Fibroblast of lung (primary cell): ENCODE data around the gene MAPK8IP3. TPM values are rescaled to one million over a fixed set of nuclear protein-coding genes. Genes with fewer than 3 reads are reported as not detected.

Experiments used
- DNase-seq, 2 donors: peaks; one replicate each; pipeline versions ENCODE4 v3.0.0 to v3.0.0-alpha.2; 2010; ENCODE audit warnings: low read depth in 2 of 2
- H2AFZ ChIP-seq: 2 replicates; pipeline ENCODE4 v1.5.1; 2012; ENCODE audit warnings: low read length, control low read depth, inconsistent platforms
- H3K27ac ChIP-seq: 2 replicates; pipeline ENCODE4 v1.5.1; 2011; ENCODE audit warnings: low read length, control low read depth; ENCODE audit not compliant: insufficient read depth
- H3K27me3 ChIP-seq: 2 replicates; pipeline ENCODE4 v1.5.1; 2011; ENCODE audit warnings: mild to moderate bottlenecking, low read length; ENCODE audit not compliant: control insufficient read depth, insufficient read depth
- H3K36me3 ChIP-seq: 2 replicates; pipeline ENCODE4 v1.5.1; 2011; ENCODE audit warnings: low read length; ENCODE audit not compliant: control insufficient read depth, insufficient read depth
- H3K4me1 ChIP-seq: 2 replicates; pipeline ENCODE4 v1.5.1; 2011; ENCODE audit warnings: low read length; ENCODE audit not compliant: control insufficient read depth, insufficient read depth; ENCODE audit errors: extremely low read depth
- H3K4me2 ChIP-seq: 2 replicates; pipeline ENCODE4 v1.5.1; 2011; ENCODE audit warnings: low read length, control low read depth; ENCODE audit not compliant: insufficient read depth; ENCODE audit errors: extremely low read depth
- H3K4me3 ChIP-seq, 4 experiments: fragments of 200-600 bp in 1 of 4; sonication (generic) in 1 of 4; replicated peaks in 1 of 4; 2 replicates each; pipeline ENCODE4 v1.5.1; 2011 to 2016; ENCODE audit warnings: low read length in 4 of 4, low read depth in 3 of 4, mild to moderate bottlenecking in 3 of 4, control low read depth in 2 of 4, inconsistent platforms in 1 of 4, mixed read lengths in 1 of 4; ENCODE audit not compliant: insufficient read depth in 1 of 4; ENCODE audit errors: control extremely low read depth in 1 of 4
- H3K79me2 ChIP-seq: 2 replicates; pipeline ENCODE4 v1.5.1; 2012; ENCODE audit warnings: mild to moderate bottlenecking, low read length, inconsistent platforms; ENCODE audit not compliant: control insufficient read depth, insufficient read depth
- H3K9ac ChIP-seq: 2 replicates; pipeline ENCODE4 v1.5.1; 2011; ENCODE audit warnings: mild to moderate bottlenecking, low read length, control low read depth; ENCODE audit not compliant: insufficient read depth
- H3K9me3 ChIP-seq: 2 replicates; pipeline ENCODE4 v1.5.1; 2012; ENCODE audit warnings: low read depth, low read length; ENCODE audit not compliant: control insufficient read depth, insufficient read depth
- H4K20me1 ChIP-seq: 2 replicates; pipeline ENCODE4 v1.5.1; 2011; ENCODE audit warnings: low read length; ENCODE audit not compliant: control insufficient read depth, insufficient read depth; ENCODE audit errors: extremely low read depth
- CTCF ChIP-seq, 2 donors: IDR thresholded peaks in 1 of 2; conservative IDR thresholded peaks in 1 of 2; 1 replicate in 1 of 2; 2 replicates in 1 of 2; pipeline ENCODE4 v1.5.1; 2011 to 2012; ENCODE audit warnings: low read length in 2 of 2, control low read depth in 1 of 2, inconsistent platforms in 1 of 2, low read depth in 1 of 2, mild to moderate bottlenecking in 1 of 2
- EZH2 ChIP-seq: IDR thresholded peaks from 2 replicates; pipeline ENCODE4 v1.5.1; 2012; ENCODE audit warnings: low read length, control low read depth, mild to moderate bottlenecking; ENCODE audit errors: missing control alignments
- polyA plus RNA-seq, 2 donors: library from polyadenylated mRNA; depleted of rRNA in 1 of 2; stranded (reverse) in 1 of 2; unstranded in 1 of 2; fragments of >200 nt; gene quantifications; 2 replicates each; pipeline ENCODE4 v1.2.1, GENCODE V29; 2011 to 2012; ENCODE audit warnings: missing spikeins in 1 of 2
- total RNA-seq: library from RNA; depleted of rRNA; stranded (reverse); fragments of >200 nt; gene quantifications from 2 replicates; pipeline ENCODE4 v1.2.1, GENCODE V29; 2014

Gene MAPK8IP3
- total and polyA plus RNA-seq, 2 donors (not counting 1 experiment from before 2014, with no cell fraction given): 9.4 to 36.3 TPM

GRCh38 chr16:1667916-1668315, 38.1 kb upstream of the MAPK8IP3 start:
- Histone ChIP-seq H3K36me3 (peaks cover 53% of the 10 kb centered on the region), H3K27me3 (no peaks in the 10 kb centered on the region), H3K4me2 (no peak overlapping the region), H3K4me3 (no peak overlapping the region), H3K4me1 (no peaks in the 10 kb centered on the region), H3K9me3 (no peaks in the 10 kb centered on the region), H2AFZ (no peak overlapping the region), H3K27ac (no peak overlapping the region), H3K79me2 (no peaks in the 10 kb centered on the region), H3K9ac (no peak overlapping the region), H4K20me1 (no peaks in the 10 kb centered on the region)
- TF ChIP-seq CTCF (conservative IDR thresholded peaks at IDR 0.05 in 1 of 2, IDR thresholded peaks at IDR 0.05 in 1 of 2; ENCODE audit: low read depth in 1 of 2, low read length in 2 of 2) (no peak), EZH2 (no peak)
- DNase-seq: no peak

GRCh38 chr16:1668612-1669319, 37.2 kb upstream of the MAPK8IP3 start:
- no peak for DNase-seq
- Histone ChIP-seq H3K79me2 (no peaks in the 10 kb centered on the region), H3K9ac (no peak overlapping the region), H3K4me2 (no peak overlapping the region), H3K27me3 (no peaks in the 10 kb centered on the region), H3K4me1 (no peaks in the 10 kb centered on the region), H4K20me1 (no peaks in the 10 kb centered on the region), H3K9me3 (no peaks in the 10 kb centered on the region), H2AFZ (no peak overlapping the region), H3K27ac (no peak overlapping the region), H3K36me3 (peaks cover 55% of the 10 kb centered on the region), H3K4me3 (no peak overlapping the region)
- TF ChIP-seq CTCF (conservative IDR thresholded peaks at IDR 0.05 in 1 of 2, IDR thresholded peaks at IDR 0.05 in 1 of 2; ENCODE audit: low read depth in 1 of 2, low read length in 2 of 2): no peak
- no peak for TF ChIP-seq EZH2

- no peak overlapping the region for H3K4me2 ChIP-seq
- H3K9me3 ChIP-seq: no peaks in the 10 kb centered on the region
- H3K4me1 ChIP-seq: peaks cover under 1% of the 10 kb centered on the region
- no peak overlapping the region for H3K4me3 ChIP-seq
- no peaks in the 10 kb centered on the region for H3K27me3 ChIP-seq
- H3K36me3 ChIP-seq: peaks cover 56% of the 10 kb centered on the region
- no peak overlapping the region for H3K27ac ChIP-seq
- H2AFZ ChIP-seq: no peak overlapping the region
- no peak for DNase-seq
- no peaks in the 10 kb centered on the region for H4K20me1 ChIP-seq
- no peak for TF ChIP-seq EZH2
- no peak for TF ChIP-seq CTCF (conservative IDR thresholded peaks at IDR 0.05 in 1 of 2, IDR thresholded peaks at IDR 0.05 in 1 of 2; ENCODE audit: low read depth in 1 of 2, low read length in 2 of 2)
- H3K9ac ChIP-seq: no peak overlapping the region
- H3K79me2 ChIP-seq: no peaks in the 10 kb centered on the region
These were observed 36.3 kb upstream of the MAPK8IP3 start for GRCh38 chr16:1669698-1670097.
